Left cardiac atrium (tissue), 4 donors: ENCODE data around the gene NRK. TPM values are rescaled to one million over a fixed set of nuclear protein-coding genes. Genes with fewer than 3 reads are reported as not detected.
"Not testable (repeated sequence)": the region's sequence is repeated elsewhere in the genome, so short reads cannot be mapped to it uniquely, and the experiment has no call there.

Source experiments
- ATAC-seq, 2 donors: fragments of 200-7000 bp; cut with Tn5 transposase; one replicate each; pipeline ENCODE4 v1.9.1; 2020; ENCODE audit warnings: mild to moderate bottlenecking in 2 of 2, moderate library complexity in 2 of 2
- DNase-seq: peaks from one replicate; pipeline ENCODE4 v3.0.0-alpha.2; 2020
- intact Hi-C, 2 donors: fragments of 100-400 bp; cut with DNase I; formaldehyde crosslinking; loops; one replicate each; pipeline versions ENCODE4 v1.14.1 to v1.15.1; 2022 to 2023
- total RNA-seq, 2 donors: library from RNA; stranded (reverse); fragmentation: NEBNext Ultra II Directional; extraction: Animal tissue kit (Norgen Biotek cat#: 25700); gene quantifications; one replicate each; pipeline ENCODE4 v1.2.1, GENCODE V29; 2021
- donor health status: DM: no; HTN: yes; CAD: no.
- donor health status: DM: no; HTN: yes; CAD: no; lungs with severe emphysema.
- donor health status: DM: yes; HTN: yes; CAD: no.
- donor health status: Dilated cardiomyopathy.

Gene NRK
- total RNA-seq, 2 donors from 2014 or later: 0.44 to 1.4 TPM

DNA sequence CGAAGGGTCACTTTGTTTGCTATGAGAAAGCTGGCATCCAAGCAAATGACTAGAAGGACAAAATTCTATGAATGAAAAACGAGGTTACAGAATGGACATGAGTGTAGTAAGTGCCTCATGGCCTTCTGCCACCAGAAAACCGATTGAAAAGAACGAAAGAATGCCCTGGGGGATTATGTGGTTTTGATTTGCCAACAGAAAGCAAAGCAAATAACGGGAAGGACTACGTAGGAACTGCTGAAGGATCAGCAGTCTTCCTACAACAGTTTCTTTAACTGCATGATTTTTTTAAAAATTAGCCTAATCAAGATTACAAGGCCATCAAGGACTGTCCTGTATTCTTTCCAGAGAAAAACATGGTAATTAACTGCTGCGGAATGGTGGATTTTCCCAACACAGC lies 50.6 kb downstream of the NRK start:
- no peak for DNase-seq
- ATAC-seq: no peak
- intact Hi-C loops: no loop called here

DNA sequence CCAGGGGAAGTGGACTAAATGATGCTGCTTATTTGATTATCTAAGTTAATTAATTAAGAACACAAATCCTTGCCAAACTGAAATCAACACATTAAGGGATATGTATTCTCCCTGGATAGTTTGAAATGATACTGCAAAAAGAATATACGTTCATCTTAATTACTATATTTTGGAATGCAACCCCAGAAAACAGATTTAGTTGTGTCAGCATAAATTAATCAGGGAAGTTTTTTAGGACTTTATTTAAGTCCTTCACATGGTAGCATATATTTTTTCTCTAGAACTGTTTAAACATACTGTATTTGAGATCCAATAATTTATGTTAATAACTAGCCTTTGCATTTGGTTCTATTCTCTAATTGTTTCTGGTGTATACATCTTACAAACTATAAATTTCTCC lies 52.5 kb downstream of the NRK start:
- ATAC-seq (no peak), DNase-seq (no peak)
- intact Hi-C loops: no loop called here

GRCh38 chrX:105876658-105877057 lies 54.3 kb downstream of the NRK start:
- ATAC-seq (no peak), DNase-seq (no peak)
- intact Hi-C loops: no loop called here

DNA sequence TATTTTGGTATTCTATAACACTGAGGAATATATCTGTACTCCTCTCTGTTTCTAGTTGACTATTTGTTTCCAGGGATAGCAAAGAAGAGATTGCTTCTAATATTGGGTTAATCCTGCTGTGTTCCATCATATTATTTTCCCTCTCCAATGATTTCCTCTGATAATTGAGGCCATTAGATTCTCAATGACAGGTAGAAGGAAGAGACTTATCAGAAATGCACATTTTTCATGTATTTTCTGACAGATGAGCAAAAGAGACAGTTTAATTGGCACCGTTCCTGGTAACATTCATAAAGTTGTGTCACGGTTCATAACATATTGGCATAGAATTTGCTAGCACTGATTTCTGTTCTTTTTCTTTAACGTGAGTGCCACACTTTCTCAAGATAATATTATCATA lies 58.2 kb downstream of the NRK start:
- DNase-seq (no peak), ATAC-seq (no peak)
- intact Hi-C loops: no loop called here

DNA sequence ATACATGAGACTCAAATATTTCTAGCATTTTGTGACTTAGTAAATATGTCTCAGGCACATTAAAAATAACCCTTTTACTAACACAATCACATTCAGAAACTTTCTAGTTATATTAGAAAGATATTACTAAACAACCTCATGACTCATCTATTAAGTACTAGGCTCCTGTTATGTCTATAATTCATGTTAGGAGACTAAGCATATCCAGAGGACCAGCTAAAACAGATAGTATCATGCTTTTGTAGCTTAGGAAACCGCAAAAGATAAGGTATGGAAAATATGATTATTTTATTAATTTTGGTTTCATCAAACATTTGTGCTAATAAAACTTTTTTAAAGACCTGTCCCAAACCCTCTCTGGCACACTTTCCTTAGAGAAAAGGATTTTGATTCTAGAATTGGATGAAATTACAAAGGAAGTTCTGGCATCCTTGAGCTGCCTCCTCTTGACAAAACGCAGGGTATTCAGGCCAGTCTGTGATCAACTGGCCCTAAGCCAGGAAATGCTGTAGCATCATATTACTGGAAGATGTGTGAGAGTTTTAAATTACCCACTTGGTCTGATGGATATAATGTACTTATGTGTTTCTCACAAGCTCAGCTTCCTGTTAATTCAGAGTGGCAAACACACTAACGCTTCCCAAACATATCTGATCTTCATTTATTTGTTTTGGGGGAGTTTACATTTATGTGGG lies 60.4 kb downstream of the NRK start:
- DNase-seq (no peak), ATAC-seq (no peak)

DNA sequence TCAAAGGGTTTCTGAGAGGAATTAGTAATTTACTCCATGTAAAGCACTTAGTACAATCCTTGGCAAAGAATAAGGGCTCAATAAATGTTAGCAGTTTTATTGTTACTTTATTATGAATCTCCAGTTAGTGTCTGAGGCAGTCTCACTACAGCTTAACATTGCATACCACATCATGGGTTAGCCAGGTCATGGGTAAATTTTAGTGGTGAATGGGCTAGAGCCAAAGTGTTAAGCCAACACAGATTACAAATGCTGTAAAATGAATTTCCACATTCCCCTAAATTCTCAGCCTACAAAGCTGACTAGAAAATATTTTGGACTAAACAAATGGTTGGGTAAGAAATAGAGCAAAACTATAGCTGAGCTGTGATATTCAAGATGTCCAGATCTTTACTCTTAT lies 72.4 kb downstream of the NRK start:
- DNase-seq: no peak
- intact Hi-C loops: no loop called here
- ATAC-seq: no peak

More for the DNA sequence above, 60.4 kb downstream of the NRK start:
- intact Hi-C loops: no loop called here

DNA sequence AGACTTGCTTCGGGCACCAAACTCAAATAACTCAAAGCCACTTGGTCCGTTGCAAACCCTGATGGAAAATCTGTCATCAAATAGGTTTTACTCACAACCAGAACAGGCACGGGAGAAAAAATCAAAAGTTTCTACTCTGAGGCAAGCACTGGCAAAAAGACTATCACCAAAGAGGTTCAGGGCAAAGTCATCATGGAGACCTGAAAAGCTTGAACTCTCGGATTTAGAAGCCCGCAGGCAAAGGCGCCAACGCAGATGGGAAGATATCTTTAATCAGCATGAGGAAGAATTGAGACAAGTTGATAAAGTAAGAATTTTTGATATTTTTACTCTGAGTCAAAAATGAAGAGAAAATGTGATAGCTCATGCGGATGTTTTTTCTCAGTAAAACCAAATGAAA lies 87.2 kb downstream of the NRK start:
- ATAC-seq (no peak), DNase-seq (no peak)
- intact Hi-C loops: no loop called here

DNA sequence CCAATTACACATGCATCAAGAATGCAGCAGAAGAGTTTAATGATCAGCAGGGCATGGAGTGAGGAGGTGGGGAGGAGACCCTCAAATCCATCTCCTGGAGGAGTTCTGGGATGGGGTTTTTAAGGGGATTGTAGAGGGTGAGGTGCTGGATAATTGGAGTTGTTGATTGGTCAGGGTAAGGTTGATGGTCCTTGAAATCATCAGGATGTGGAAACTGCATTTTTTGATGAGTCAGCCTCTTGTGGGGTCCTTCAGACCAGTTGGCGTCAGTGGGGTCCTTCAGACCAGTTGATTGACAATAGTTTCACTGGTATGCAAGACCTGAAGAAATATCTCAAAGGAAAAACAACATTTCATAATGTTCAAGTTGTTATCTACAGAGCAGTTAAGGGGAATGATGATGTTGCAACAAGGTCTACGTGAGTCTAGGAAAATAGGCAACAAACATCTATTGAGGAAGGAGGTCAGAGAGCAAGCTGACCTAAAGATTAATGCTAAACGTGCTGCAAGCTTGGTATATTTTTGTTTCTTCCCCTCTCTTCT lies 88.3 kb downstream of the NRK start:
- peak in 1 of 2 donors; percentile 19 for ATAC-seq
- DNase-seq: no peak
- intact Hi-C loops: no loop called here

- ATAC-seq: no peak
- intact Hi-C loops: no loop called here
These were observed 122.9 kb downstream of the NRK start for GRCh38 chrX:105945266-105945665.

DNA sequence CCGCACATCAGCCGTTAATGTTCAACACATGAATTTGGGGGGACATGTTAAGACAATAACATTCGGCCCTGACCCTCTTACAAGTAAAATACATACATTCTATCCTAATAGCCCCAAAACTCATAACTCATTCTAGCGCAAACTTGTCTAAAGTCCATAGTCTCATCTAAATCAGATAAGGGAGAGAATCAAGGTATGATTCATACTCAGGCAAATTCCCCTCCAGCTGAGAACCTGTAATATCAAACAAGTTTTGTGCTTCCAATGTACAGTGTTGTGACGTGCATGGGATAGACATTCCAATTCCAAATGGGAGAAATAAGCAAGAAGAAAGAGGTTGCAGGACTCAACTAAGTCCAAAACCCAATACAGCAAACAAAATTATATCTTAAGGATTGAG lies 147.1 kb downstream of the NRK start:
- intact Hi-C loops: no loop called here
- no peak for DNase-seq

More at GRCh38 chrX:105945266-105945665, 122.9 kb downstream of the NRK start:
- no peak for DNase-seq

DNA sequence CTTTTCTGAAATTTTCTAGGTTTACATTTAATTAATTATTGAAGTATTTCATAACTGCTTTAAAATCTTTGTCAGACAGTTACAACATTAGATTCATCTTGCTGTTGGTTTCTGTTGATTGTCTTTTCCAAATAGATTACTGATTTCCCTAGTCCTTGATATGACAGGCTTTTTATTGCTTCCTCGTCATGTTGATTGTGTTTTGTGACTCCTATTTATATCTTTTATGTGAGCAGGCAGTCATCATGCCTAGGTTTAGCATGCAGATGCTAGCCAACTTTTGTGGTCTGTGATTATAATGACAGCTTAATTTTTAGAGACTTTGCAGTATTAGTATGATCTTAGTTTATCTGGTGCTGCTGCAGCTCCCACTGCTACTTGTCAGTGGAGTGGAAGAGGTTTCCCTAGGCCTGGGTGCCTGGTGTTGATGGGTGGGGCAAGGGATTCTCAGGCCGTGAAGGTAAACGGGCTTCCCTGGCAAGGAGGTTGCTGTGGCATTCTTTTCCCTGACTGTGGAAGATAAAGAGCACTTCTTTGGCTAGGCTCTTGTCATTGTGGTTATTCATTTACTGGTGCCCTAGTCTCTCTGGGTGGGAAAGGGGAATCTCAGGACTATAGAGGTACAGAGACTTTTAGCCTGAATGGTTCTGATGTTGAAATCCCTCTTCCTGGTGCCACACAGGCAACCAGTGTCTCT lies 150.5 kb downstream of the NRK start:
- ATAC-seq (no peak), DNase-seq (no peak)
- intact Hi-C loops: no loop called here

More for the DNA sequence above, 147.1 kb downstream of the NRK start:
- ATAC-seq: no peak

- DNase-seq (no peak), ATAC-seq (no peak)
- intact Hi-C loops: no loop called here
These were observed 151.0 kb downstream of the NRK start for GRCh38 chrX:105973387-105973739.

DNA sequence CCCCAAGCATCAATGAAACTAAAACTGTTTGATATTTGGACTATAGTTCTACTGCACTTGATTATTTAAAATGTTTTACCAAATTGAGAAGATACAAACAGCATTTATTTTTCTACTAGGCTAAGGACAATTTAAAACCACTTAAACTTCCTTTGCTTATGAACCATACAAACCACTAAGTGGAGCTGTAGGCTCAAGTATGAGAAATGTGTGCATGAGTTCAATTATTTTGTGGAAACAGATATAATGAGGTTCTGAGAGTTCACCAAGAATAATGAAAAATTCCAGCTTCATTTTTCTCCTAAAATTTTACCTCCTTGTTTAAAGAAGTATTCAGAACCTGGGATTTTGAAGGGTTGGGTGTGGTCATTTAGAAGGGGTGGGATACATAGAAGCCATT lies 153.0 kb downstream of the NRK start:
- intact Hi-C loops: no loop called here
- DNase-seq (no peak), ATAC-seq (no peak)

- intact Hi-C loops: no loop called here
- no peak for DNase-seq
- no peak for ATAC-seq
These were observed 159.6 kb downstream of the NRK start for GRCh38 chrX:105981772-105982485.

- ATAC-seq, intact Hi-C loops: not testable (repeated sequence)
These were observed 166.1 kb downstream of the NRK start for GRCh38 chrX:105988487-105988886.

DNA sequence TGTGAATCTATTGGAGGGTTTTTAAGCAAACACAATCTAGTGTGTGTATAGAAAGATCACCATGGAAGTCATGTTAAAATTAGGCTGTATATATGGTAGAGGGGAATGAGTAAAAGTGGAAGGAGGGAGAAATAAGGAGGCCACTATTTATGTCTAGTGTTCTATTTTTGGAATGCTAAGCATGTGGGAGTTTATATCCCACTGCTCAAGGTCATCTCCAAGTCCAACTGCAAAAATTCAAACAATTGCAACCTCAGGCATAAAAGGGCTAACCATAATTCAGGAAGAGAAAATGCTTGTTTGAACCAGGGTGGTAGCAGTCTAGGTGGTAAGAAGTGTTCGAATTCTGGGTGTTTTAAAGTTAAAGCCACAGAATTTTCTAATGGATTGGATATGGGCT lies 177.0 kb downstream of the NRK start:
- DNase-seq (no peak), ATAC-seq (no peak)
- intact Hi-C loops: no loop called here

More at GRCh38 chrX:105988487-105988886, 166.1 kb downstream of the NRK start:
- not testable (repeated sequence) for DNase-seq

DNA sequence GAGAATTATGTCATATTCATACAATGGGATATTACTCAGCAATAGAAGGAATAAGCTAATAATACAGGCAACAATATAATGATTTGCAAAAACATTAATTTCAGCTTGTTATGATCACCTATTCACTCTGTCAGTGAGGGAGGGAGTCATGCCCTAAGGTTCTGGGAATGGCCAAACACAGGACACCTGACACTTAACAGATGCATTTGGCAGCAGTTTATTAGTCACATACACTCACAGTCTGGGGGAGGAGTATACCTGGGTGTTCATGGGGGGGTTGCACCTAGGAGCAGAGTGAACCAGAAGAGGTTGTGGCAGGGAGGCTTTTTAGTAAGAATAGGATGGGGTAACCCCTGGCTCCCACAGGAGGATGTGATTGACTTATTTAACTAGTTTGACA lies 177.9 kb downstream of the NRK start:
- no peak for ATAC-seq

DNA sequence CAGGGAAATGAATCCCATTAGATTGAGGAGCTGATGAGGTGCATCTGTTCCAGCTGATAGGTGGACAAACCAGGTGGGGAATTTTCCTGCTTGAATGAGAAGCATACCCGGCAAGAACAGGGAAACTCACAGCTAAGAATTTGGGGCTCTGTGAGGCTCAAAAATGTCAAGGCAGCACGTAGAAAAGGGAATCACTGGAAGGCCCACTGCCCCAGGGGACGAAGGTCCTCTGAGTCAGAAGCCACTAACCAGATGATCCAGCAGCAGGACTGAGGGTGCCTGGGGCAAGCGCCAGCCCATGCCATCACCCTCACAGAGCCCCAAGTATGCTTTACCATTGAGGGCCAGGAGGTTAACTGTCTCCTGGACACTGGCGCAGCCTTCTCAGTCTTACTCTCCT lies 178.3 kb downstream of the NRK start:
- ATAC-seq, intact Hi-C loops, DNase-seq: not testable (repeated sequence)

More for the DNA sequence above, 177.9 kb downstream of the NRK start:
- no peak for DNase-seq
- intact Hi-C loops: no loop called here

- intact Hi-C loops: no loop called here
- DNase-seq: no peak
- no peak for ATAC-seq
These were observed 183.3 kb downstream of the NRK start for GRCh38 chrX:106005684-106006083.

- DNase-seq: no peak
- no peak for ATAC-seq
- intact Hi-C loops: no loop called here
These were observed 185.5 kb downstream of the NRK start for GRCh38 chrX:106007815-106008214.
